DOHH2 (cell line): Measurements from ENCODE around the gene C2CD4B.

ENCODE experiments used
- H3F3A ChIP-seq: fragments of 200-600 bp; sonication (generic), shearing (Covaris generic); 2 replicates; pipeline ENCODE4 v1.6.0; 2016; ENCODE audit warnings: antibody characterized with exemption, mild to moderate bottlenecking; ENCODE audit not compliant: control insufficient read depth, insufficient read depth
- H3K27ac ChIP-seq: fragments of 200-600 bp; sonication (generic); 2 replicates; pipeline ENCODE4 v1.5.1; 2014; ENCODE audit warnings: low read depth, mild to moderate bottlenecking, low read length, moderate library complexity
- H3K27me3 ChIP-seq: fragments of 200-600 bp; sonication (generic); 2 replicates; pipeline ENCODE4 v1.6.1; 2014; ENCODE audit warnings: mild to moderate bottlenecking, low read length, mixed read lengths; ENCODE audit not compliant: control insufficient read depth
- H3K36me3 ChIP-seq: fragments of 200-600 bp; sonication (generic); 2 replicates; pipeline ENCODE4 v1.6.1; 2014; ENCODE audit warnings: mild to moderate bottlenecking, low read length, moderate library complexity, mixed read lengths; ENCODE audit not compliant: control insufficient read depth
- H3K4me1 ChIP-seq: fragments of 200-600 bp; sonication (generic); 2 replicates; pipeline ENCODE4 v1.6.1; 2014; ENCODE audit warnings: mild to moderate bottlenecking, low read length, mixed read lengths; ENCODE audit not compliant: control insufficient read depth
- H3K4me2 ChIP-seq: fragments of 200-600 bp; sonication (generic); 2 replicates; pipeline ENCODE4 v1.6.0; 2014; ENCODE audit warnings: mild to moderate bottlenecking, low read length, moderate library complexity
- H3K4me3 ChIP-seq: fragments of 200-600 bp; sonication (generic); 2 replicates; pipeline ENCODE4 v1.5.1; 2014; ENCODE audit warnings: mild to moderate bottlenecking, low read length, mixed read lengths
- H3K79me2 ChIP-seq: fragments of 200-600 bp; sonication (generic); 2 replicates; pipeline ENCODE4 v1.6.1; 2014; ENCODE audit warnings: mild to moderate bottlenecking, low read length, mixed read lengths; ENCODE audit not compliant: control insufficient read depth
- H3K9me2 ChIP-seq: fragments of 200-600 bp; sonication (generic); replicated peaks from 2 replicates; pipeline ENCODE4 v1.6.1; 2014; ENCODE audit warnings: mild to moderate bottlenecking, low read length, mixed read lengths; ENCODE audit not compliant: control insufficient read depth
- H3K9me3 ChIP-seq: fragments of 200-600 bp; sonication (generic); 2 replicates; pipeline ENCODE4 v1.6.1; 2014; ENCODE audit warnings: antibody characterized with exemption, low read length, mixed read lengths; ENCODE audit not compliant: control insufficient read depth, insufficient read depth
- H4K20me1 ChIP-seq: fragments of 200-600 bp; sonication (generic); 2 replicates; pipeline ENCODE4 v1.6.0; 2014; ENCODE audit warnings: low read depth, mild to moderate bottlenecking, antibody characterized with exemption, low read length, moderate library complexity; ENCODE audit not compliant: control insufficient read depth, insufficient read depth
- CTCF ChIP-seq: fragments of 200-600 bp; sonication (generic); IDR thresholded peaks from one replicate; pipeline ENCODE4 v1.5.1; 2014; ENCODE audit warnings: antibody characterized with exemption, mild to moderate bottlenecking, low read depth, low read length; ENCODE audit not compliant: poor library complexity, severe bottlenecking
- EZH2phosphoT487 ChIP-seq: fragments of 200-600 bp; sonication (generic); IDR thresholded peaks from 2 replicates; pipeline ENCODE4 v1.6.1; 2017; ENCODE audit warnings: borderline replicate concordance, mild to moderate bottlenecking, antibody characterized with exemption, low read length, moderate library complexity, mixed read lengths

The C2CD4B gene

GRCh38 chr15:62128916-62129315 is 36.2 kb downstream of the C2CD4B start:
- Histone ChIP-seq H3K4me2 (no peak overlapping the region), H3K9me2 (no peaks in the 10 kb centered on the region), H3K4me1 (peaks cover 22% of the 10 kb centered on the region), H4K20me1 (no peaks in the 10 kb centered on the region), H3F3A (no peaks in the 10 kb centered on the region), H3K36me3 (no peaks in the 10 kb centered on the region), H3K27me3 (no peaks in the 10 kb centered on the region), H3K4me3 (no peak overlapping the region), H3K9me3 (no peaks in the 10 kb centered on the region), H3K79me2 (no peaks in the 10 kb centered on the region), H3K27ac (no peak overlapping the region)
- no peak for TF ChIP-seq EZH2phosphoT487
- TF ChIP-seq CTCF = no peak

- Histone ChIP-seq H3K79me2 (no peaks in the 10 kb centered on the region), H3K4me1 (peaks cover 25% of the 10 kb centered on the region), H3F3A (no peaks in the 10 kb centered on the region), H3K27ac (no peak overlapping the region), H4K20me1 (no peaks in the 10 kb centered on the region), H3K9me2 (no peaks in the 10 kb centered on the region), H3K27me3 (no peaks in the 10 kb centered on the region), H3K9me3 (no peaks in the 10 kb centered on the region), H3K4me2 (no peak overlapping the region), H3K4me3 (no peak overlapping the region), H3K36me3 (no peaks in the 10 kb centered on the region)
- no peak for TF ChIP-seq CTCF
- no peak for TF ChIP-seq EZH2phosphoT487
These were observed 38.7 kb downstream of the C2CD4B start for GRCh38 chr15:62126364-62126763.

GRCh38 chr15:62125773-62126172 is 39.3 kb downstream of the C2CD4B start:
- no peaks in the 10 kb centered on the region for H3K79me2 ChIP-seq
- H3K4me2 ChIP-seq = peak overlapping the region; percentile 18
- H3K9me2 ChIP-seq = no peaks in the 10 kb centered on the region
- no peaks in the 10 kb centered on the region for H4K20me1 ChIP-seq
- H3K9me3 ChIP-seq = no peaks in the 10 kb centered on the region
- TF ChIP-seq CTCF = peak; percentile 53
- TF ChIP-seq EZH2phosphoT487 = no peak
- H3K36me3 ChIP-seq = no peaks in the 10 kb centered on the region
- no peaks in the 10 kb centered on the region for H3F3A ChIP-seq
- H3K27ac ChIP-seq = no peak overlapping the region
- peaks cover 25% of the 10 kb centered on the region for H3K4me1 ChIP-seq
- no peak overlapping the region for H3K4me3 ChIP-seq
- no peaks in the 10 kb centered on the region for H3K27me3 ChIP-seq

- H4K20me1 ChIP-seq = no peaks in the 10 kb centered on the region
These were observed 40.1 kb downstream of the C2CD4B start for GRCh38 chr15:62124973-62125303.

More at GRCh38 chr15:62124973-62125303, 40.1 kb downstream of the C2CD4B start:
- TF ChIP-seq CTCF = no peak
- no peaks in the 10 kb centered on the region for H3K79me2 ChIP-seq
- H3K4me1 ChIP-seq = peaks cover 25% of the 10 kb centered on the region
- no peaks in the 10 kb centered on the region for H3K36me3 ChIP-seq
- no peak overlapping the region for H3K4me3 ChIP-seq
- H3F3A ChIP-seq = no peaks in the 10 kb centered on the region
- peak overlapping the region; percentile 32 for H3K4me2 ChIP-seq
- H3K9me3 ChIP-seq = no peaks in the 10 kb centered on the region
- no peaks in the 10 kb centered on the region for H3K9me2 ChIP-seq
- H3K27ac ChIP-seq = no peak overlapping the region
- H3K27me3 ChIP-seq = no peaks in the 10 kb centered on the region
